Measurements from ENCODE around the gene BIRC2. TPM values are rescaled to one million over a fixed set of nuclear protein-coding genes. Genes with fewer than 3 reads are reported as not detected.

Gene BIRC2
- total RNA-seq, 1 donor from 2014 or later, result 30.4 TPM

GRCh38 chr11:102406099-102406498 is 59.1 kb downstream of the BIRC2 start:
- H3K9me3 ChIP-seq (replicated peaks), result no peaks in the 10 kb centered on the region
- intact Hi-C loops (cut with micrococcal nuclease), result no loop called here
- no peaks in the 10 kb centered on the region for H3K27me3 ChIP-seq (ENCODE audit: low read depth)
- peaks cover 17% of the 10 kb centered on the region for H3K4me1 ChIP-seq
- H3K27ac ChIP-seq (replicated peaks), result no peak overlapping the region
- TF ChIP-seq, protein P1, sequence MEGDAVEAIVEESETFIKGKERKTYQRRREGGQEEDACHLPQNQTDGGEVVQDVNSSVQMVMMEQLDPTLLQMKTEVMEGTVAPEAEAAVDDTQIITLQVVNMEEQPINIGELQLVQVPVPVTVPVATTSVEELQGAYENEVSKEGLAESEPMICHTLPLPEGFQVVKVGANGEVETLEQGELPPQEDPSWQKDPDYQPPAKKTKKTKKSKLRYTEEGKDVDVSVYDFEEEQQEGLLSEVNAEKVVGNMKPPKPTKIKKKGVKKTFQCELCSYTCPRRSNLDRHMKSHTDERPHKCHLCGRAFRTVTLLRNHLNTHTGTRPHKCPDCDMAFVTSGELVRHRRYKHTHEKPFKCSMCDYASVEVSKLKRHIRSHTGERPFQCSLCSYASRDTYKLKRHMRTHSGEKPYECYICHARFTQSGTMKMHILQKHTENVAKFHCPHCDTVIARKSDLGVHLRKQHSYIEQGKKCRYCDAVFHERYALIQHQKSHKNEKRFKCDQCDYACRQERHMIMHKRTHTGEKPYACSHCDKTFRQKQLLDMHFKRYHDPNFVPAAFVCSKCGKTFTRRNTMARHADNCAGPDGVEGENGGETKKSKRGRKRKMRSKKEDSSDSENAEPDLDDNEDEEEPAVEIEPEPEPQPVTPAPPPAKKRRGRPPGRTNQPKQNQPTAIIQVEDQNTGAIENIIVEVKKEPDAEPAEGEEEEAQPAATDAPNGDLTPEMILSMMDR (IDR thresholded peaks at IDR 0.05; ENCODE audit: borderline replicate concordance), result no peak
- peaks cover 37% of the 10 kb centered on the region for H3K36me3 ChIP-seq
- no peak overlapping the region for H3K4me3 ChIP-seq
- DNase-seq, result no peak

DNA sequence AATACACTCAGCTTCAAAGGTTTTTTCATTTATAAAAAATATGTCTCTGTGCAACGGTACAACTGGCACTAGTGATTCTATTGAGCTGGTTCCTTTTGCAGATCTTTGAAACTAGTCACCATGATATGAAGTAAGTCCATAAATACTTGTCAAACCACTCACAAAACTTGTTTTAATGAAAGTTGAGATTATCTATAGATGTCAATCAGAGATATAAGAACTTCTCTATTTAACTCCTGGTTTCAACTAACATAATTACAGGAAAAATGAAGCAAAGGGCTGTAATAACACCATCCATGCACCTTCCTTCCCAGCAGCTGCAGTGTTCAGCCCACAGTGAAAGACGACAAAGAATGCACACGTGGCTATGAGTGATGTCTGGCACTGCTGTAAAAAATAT is 60.9 kb downstream of the BIRC2 start:
- intact Hi-C loops (cut with micrococcal nuclease), result no loop called here
- H3K27ac ChIP-seq (replicated peaks), result no peak overlapping the region
- TF ChIP-seq, protein P1 (IDR thresholded peaks at IDR 0.05; ENCODE audit: borderline replicate concordance), result no peak
- no peaks in the 10 kb centered on the region for H3K9me3 ChIP-seq (replicated peaks)
- H3K4me1 ChIP-seq, result peaks cover 17% of the 10 kb centered on the region
- H3K27me3 ChIP-seq (ENCODE audit: low read depth), result no peaks in the 10 kb centered on the region
- no peak for DNase-seq
- H3K36me3 ChIP-seq, result peaks cover 19% of the 10 kb centered on the region
- no peak overlapping the region for H3K4me3 ChIP-seq

GRCh38 chr11:102408339-102408738 is 61.3 kb downstream of the BIRC2 start:
- DNase-seq, result no peak
- intact Hi-C loops (cut with micrococcal nuclease), result no loop called here
- H3K4me3 ChIP-seq, result no peak overlapping the region
- peaks cover 14% of the 10 kb centered on the region for H3K36me3 ChIP-seq
- no peak overlapping the region for H3K27ac ChIP-seq (replicated peaks)
- no peaks in the 10 kb centered on the region for H3K9me3 ChIP-seq (replicated peaks)
- no peaks in the 10 kb centered on the region for H3K27me3 ChIP-seq (ENCODE audit: low read depth)
- H3K4me1 ChIP-seq, result peaks cover 17% of the 10 kb centered on the region
- TF ChIP-seq, protein P1 (IDR thresholded peaks at IDR 0.05; ENCODE audit: borderline replicate concordance), result no peak

GRCh38 chr11:102410382-102410784 is 63.4 kb downstream of the BIRC2 start:
- TF ChIP-seq, protein P1 (IDR thresholded peaks at IDR 0.05; ENCODE audit: borderline replicate concordance), result no peak
- intact Hi-C loops (cut with micrococcal nuclease), result no loop called here
- no peaks in the 10 kb centered on the region for H3K27me3 ChIP-seq (ENCODE audit: low read depth)

GRCh38 chr11:102411142-102411541 is 64.1 kb downstream of the BIRC2 start:
- Histone ChIP-seq H3K27me3 (ENCODE audit: low read depth) (no peaks in the 10 kb centered on the region), H3K36me3 (peaks cover 2% of the 10 kb centered on the region), H3K4me3 (no peak overlapping the region), H3K9me3 (replicated peaks) (peaks cover 1% of the 10 kb centered on the region), H3K4me1 (peaks cover 17% of the 10 kb centered on the region), H3K27ac (replicated peaks) (no peak overlapping the region)
- no peak for DNase-seq
- TF ChIP-seq, protein P1 (IDR thresholded peaks at IDR 0.05; ENCODE audit: borderline replicate concordance), result no peak
- intact Hi-C loops (cut with micrococcal nuclease), result no loop called here

More at GRCh38 chr11:102410382-102410784, 63.4 kb downstream of the BIRC2 start:
- Histone ChIP-seq H3K36me3 (peaks cover 10% of the 10 kb centered on the region), H3K4me3 (no peak overlapping the region), H3K27ac (replicated peaks) (no peak overlapping the region), H3K4me1 (peaks cover 17% of the 10 kb centered on the region), H3K9me3 (replicated peaks) (no peaks in the 10 kb centered on the region)
- no peak for DNase-seq
